ENCODE results near the gene ABHD8.

Gene ABHD8

GRCh38 chr19:17244618-17245534 lies 58.3 kb downstream of the ABHD8 start:
- no peak for TF ChIP-seq SP1 (IDR thresholded peaks at IDR 0.05)
- no peak for TF ChIP-seq BHLHE40 (IDR thresholded peaks at IDR 0.05; ENCODE audit: borderline replicate concordance)
- no peak for TF ChIP-seq ZNF384 (IDR thresholded peaks at IDR 0.05)
- TF ChIP-seq CTBP1 (IDR thresholded peaks at IDR 0.05; ENCODE audit: borderline replicate concordance), result no peak; the same call in 1 of the 2 replicates
- TF ChIP-seq FOXM1 (IDR thresholded peaks at IDR 0.05; ENCODE audit: borderline replicate concordance), result no peak
- no peak for TF ChIP-seq LEF1 (IDR thresholded peaks at IDR 0.05; ENCODE audit: borderline replicate concordance)
- no peak for TF ChIP-seq ELF4 (IDR thresholded peaks at IDR 0.05)
- no peak for TF ChIP-seq SUZ12 (IDR thresholded peaks at IDR 0.05)
- TF ChIP-seq L3MBTL2 (conservative IDR thresholded peaks at IDR 0.05), result no peak
- TF ChIP-seq HDGF (IDR thresholded peaks at IDR 0.05; ENCODE audit: borderline replicate concordance), result no peak
- no peak for TF ChIP-seq FOXA1 (IDR thresholded peaks at IDR 0.05)
- no peak for TF ChIP-seq FOXK2 (IDR thresholded peaks at IDR 0.05)
- TF ChIP-seq TARDBP (IDR thresholded peaks at IDR 0.05), result no peak
- TF ChIP-seq ARNT (IDR thresholded peaks at IDR 0.05), result no peak
- TF ChIP-seq NFRKB (IDR thresholded peaks at IDR 0.05), result no peak
- TF ChIP-seq PKNOX1 (IDR thresholded peaks at IDR 0.05), result no peak
- POLR2A ChIA-PET, result interaction anchor here (1.1 to 1.5 kb wide), 3 partner anchors 9 to 35 kb away, joined by 3 to 4 read pairs (median 4); no protein-coding TSS in a partner anchor

GRCh38 chr19:17243830-17244617 lies 59.2 kb downstream of the ABHD8 start:
- POLR2A ChIA-PET, result interaction anchor here (0.9 to 1.5 kb wide), 6 partner anchors 8 to 65 kb away, joined by 3 to 5 read pairs (median 4); partner anchors contain the start of genes DDA1 and USE1
- CTCF ChIA-PET, result interaction anchor here (0.8 to 1.2 kb wide), 3 partner anchors 9 to 18 kb away, joined by 3 to 6 read pairs (median 3); no protein-coding TSS in a partner anchor
- no peak for DNase-seq (ENCODE audit: extremely low spot score)
- TF ChIP-seq SP1 (IDR thresholded peaks at IDR 0.05) (no peak), CTBP1 (IDR thresholded peaks at IDR 0.05; ENCODE audit: borderline replicate concordance) (no peak), BHLHE40 (IDR thresholded peaks at IDR 0.05; ENCODE audit: borderline replicate concordance) (no peak), ELF4 (IDR thresholded peaks at IDR 0.05) (no peak), ZNF384 (IDR thresholded peaks at IDR 0.05) (no peak), HDGF (IDR thresholded peaks at IDR 0.05; ENCODE audit: borderline replicate concordance) (no peak), ARNT (IDR thresholded peaks at IDR 0.05) (no peak), PKNOX1 (IDR thresholded peaks at IDR 0.05) (no peak), FOXA1 (IDR thresholded peaks at IDR 0.05) (no peak), FOXK2 (IDR thresholded peaks at IDR 0.05) (no peak), LEF1 (IDR thresholded peaks at IDR 0.05; ENCODE audit: borderline replicate concordance) (no peak), TARDBP (IDR thresholded peaks at IDR 0.05) (no peak), SUZ12 (IDR thresholded peaks at IDR 0.05) (no peak), L3MBTL2 (conservative IDR thresholded peaks at IDR 0.05) (no peak), FOXM1 (IDR thresholded peaks at IDR 0.05; ENCODE audit: borderline replicate concordance) (no peak), NFRKB (IDR thresholded peaks at IDR 0.05) (no peak)

More at GRCh38 chr19:17244618-17245534, 58.3 kb downstream of the ABHD8 start:
- no peak for DNase-seq (ENCODE audit: extremely low spot score)
- CTCF ChIA-PET, result interaction anchor here (1.2 kb wide), 1 partner anchor 9 kb away, joined by 3 read pairs; no protein-coding TSS in a partner anchor

- DNase-seq (ENCODE audit: extremely low spot score), result no peak
- ChIA-PET CTCF (interaction anchor here (0.8 to 1.2 kb wide), 3 partner anchors 8 to 19 kb away, joined by 3 to 6 read pairs (median 3); no protein-coding TSS in a partner anchor), POLR2A (interaction anchor here (0.9 to 1.5 kb wide), 7 partner anchors 8 to 66 kb away, joined by 3 to 6 read pairs (median 4); partner anchors contain the start of genes DDA1 and USE1)
- no peak for TF ChIP-seq FOXK2 (IDR thresholded peaks at IDR 0.05)
- TF ChIP-seq L3MBTL2 (conservative IDR thresholded peaks at IDR 0.05), result no peak
- TF ChIP-seq FOXA1 (IDR thresholded peaks at IDR 0.05), result no peak
- no peak for TF ChIP-seq FOXM1 (IDR thresholded peaks at IDR 0.05; ENCODE audit: borderline replicate concordance)
- TF ChIP-seq SP1 (IDR thresholded peaks at IDR 0.05), result no peak
- no peak for TF ChIP-seq CTBP1 (IDR thresholded peaks at IDR 0.05; ENCODE audit: borderline replicate concordance)
- no peak for TF ChIP-seq NFRKB (IDR thresholded peaks at IDR 0.05)
- TF ChIP-seq BHLHE40 (IDR thresholded peaks at IDR 0.05; ENCODE audit: borderline replicate concordance), result no peak
- no peak for TF ChIP-seq ARNT (IDR thresholded peaks at IDR 0.05)
- no peak for TF ChIP-seq HDGF (IDR thresholded peaks at IDR 0.05; ENCODE audit: borderline replicate concordance)
- TF ChIP-seq SUZ12 (IDR thresholded peaks at IDR 0.05), result no peak
These were observed 59.9 kb downstream of the ABHD8 start for GRCh38 chr19:17243211-17243829.

GRCh38 chr19:17242431-17243208 lies 60.6 kb downstream of the ABHD8 start:
- no peak for TF ChIP-seq SP1 (IDR thresholded peaks at IDR 0.05)
- no peak for TF ChIP-seq FOXA1 (IDR thresholded peaks at IDR 0.05)
- TF ChIP-seq FOXK2 (IDR thresholded peaks at IDR 0.05), result no peak
- no peak for TF ChIP-seq SUZ12 (IDR thresholded peaks at IDR 0.05)
- TF ChIP-seq L3MBTL2 (conservative IDR thresholded peaks at IDR 0.05), result no peak
- TF ChIP-seq ZNF384 (IDR thresholded peaks at IDR 0.05), result no peak
- TF ChIP-seq CTBP1 (IDR thresholded peaks at IDR 0.05; ENCODE audit: borderline replicate concordance), result no peak
- TF ChIP-seq LEF1 (IDR thresholded peaks at IDR 0.05; ENCODE audit: borderline replicate concordance), result no peak
- TF ChIP-seq TARDBP (IDR thresholded peaks at IDR 0.05), result no peak
- no peak for TF ChIP-seq BHLHE40 (IDR thresholded peaks at IDR 0.05; ENCODE audit: borderline replicate concordance)
- no peak for TF ChIP-seq ARNT (IDR thresholded peaks at IDR 0.05)
- no peak for TF ChIP-seq NFRKB (IDR thresholded peaks at IDR 0.05)
- TF ChIP-seq ELF4 (IDR thresholded peaks at IDR 0.05), result no peak
- TF ChIP-seq FOXM1 (IDR thresholded peaks at IDR 0.05; ENCODE audit: borderline replicate concordance), result no peak
- no peak for TF ChIP-seq HDGF (IDR thresholded peaks at IDR 0.05; ENCODE audit: borderline replicate concordance)
- TF ChIP-seq PKNOX1 (IDR thresholded peaks at IDR 0.05), result no peak
- DNase-seq (ENCODE audit: extremely low spot score), result no peak
- CTCF ChIA-PET, result interaction anchor here (1.2 kb wide), 1 partner anchor 38 kb away, joined by 4 read pairs; no protein-coding TSS in a partner anchor
- POLR2A ChIA-PET, result interaction anchor here (0.7 to 1.3 kb wide), 3 partner anchors 14 to 27 kb away, joined by 4 to 6 read pairs (median 4); partner anchors contain the start of genes OCEL1 and USE1

Measured in HEK293T (cell line).